ENCODE data around the gene MEP1B. TPM values are rescaled to one million over a fixed set of nuclear protein-coding genes. Genes with fewer than 3 reads are reported as not detected.

MEP1B gene
- polyA plus RNA-seq, 1 experiment: not detected

DNA sequence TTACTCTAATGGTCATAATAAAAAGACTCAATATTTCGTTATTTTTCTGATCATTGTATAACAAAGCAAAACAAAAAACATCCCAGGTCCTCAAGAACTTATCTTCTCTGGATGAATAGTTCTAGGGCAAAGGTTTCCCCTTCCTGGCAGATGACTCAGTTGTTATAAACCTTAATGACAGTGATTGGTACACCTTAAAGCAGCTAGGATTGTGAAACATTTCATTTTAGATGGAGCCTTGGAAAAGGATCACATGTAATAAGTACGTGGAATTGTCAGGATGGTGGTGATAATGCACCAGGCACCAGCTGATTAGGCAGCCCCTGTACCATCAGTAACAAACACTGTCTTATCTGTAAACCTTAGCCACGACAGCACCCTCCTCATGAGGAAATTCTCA lies 47.2 kb downstream of the MEP1B start:
- H3K36me3 ChIP-seq (ENCODE audit: control insufficient read depth, insufficient read depth, low read length): no peaks in the 10 kb centered on the region
- ChIA-PET POLR2A (no interaction called here), CTCF (interaction anchor here (1.5 kb wide), 1 partner anchor 13 kb away, joined by 5 read pairs; no protein-coding TSS in a partner anchor)
- TF ChIP-seq, protein P1, sequence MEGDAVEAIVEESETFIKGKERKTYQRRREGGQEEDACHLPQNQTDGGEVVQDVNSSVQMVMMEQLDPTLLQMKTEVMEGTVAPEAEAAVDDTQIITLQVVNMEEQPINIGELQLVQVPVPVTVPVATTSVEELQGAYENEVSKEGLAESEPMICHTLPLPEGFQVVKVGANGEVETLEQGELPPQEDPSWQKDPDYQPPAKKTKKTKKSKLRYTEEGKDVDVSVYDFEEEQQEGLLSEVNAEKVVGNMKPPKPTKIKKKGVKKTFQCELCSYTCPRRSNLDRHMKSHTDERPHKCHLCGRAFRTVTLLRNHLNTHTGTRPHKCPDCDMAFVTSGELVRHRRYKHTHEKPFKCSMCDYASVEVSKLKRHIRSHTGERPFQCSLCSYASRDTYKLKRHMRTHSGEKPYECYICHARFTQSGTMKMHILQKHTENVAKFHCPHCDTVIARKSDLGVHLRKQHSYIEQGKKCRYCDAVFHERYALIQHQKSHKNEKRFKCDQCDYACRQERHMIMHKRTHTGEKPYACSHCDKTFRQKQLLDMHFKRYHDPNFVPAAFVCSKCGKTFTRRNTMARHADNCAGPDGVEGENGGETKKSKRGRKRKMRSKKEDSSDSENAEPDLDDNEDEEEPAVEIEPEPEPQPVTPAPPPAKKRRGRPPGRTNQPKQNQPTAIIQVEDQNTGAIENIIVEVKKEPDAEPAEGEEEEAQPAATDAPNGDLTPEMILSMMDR (IDR thresholded peaks at IDR 0.05; ENCODE audit: insufficient read depth, low read depth, low read length): no peak
- no peaks in the 10 kb centered on the region for H3K27me3 ChIP-seq (ENCODE audit: control insufficient read depth, insufficient read depth, low read length)
- no peak for DNase-seq (ENCODE audit: low read depth)
- H3K4me3 ChIP-seq (ENCODE audit: low read depth, low read length): no peak overlapping the region

DNA sequence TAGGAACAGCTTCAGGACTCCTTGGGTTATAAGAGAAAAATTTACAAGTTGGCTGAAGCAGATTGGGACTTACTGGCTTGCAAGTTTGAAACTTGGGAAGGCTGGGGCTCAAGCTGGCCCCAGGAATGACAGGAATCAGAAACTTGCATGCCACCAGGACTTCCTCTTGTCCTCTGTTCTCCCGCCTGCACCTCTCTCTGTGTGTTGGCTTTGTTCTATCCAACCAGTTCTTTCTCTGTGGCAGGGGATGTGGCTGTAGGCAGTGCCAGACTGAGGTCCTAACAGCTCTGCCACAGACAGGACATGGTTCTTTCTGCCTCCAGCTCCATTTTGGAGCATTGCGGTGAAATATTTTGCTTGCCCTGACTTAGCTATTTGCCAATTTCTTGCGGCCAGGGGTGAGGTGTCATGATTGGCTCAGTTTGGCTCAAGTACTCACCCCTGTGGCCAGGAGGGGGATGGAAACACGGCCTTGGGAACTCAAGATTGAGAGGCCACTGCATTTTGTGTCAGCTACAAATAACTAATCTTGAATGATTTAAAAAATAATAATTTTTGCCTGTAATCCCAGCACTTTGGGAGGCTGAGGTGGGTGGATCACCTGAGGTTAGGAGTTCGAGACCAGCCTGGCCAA lies 48.9 kb downstream of the MEP1B start:
- no peak overlapping the region for H3K4me3 ChIP-seq (ENCODE audit: low read depth, low read length)
- ChIA-PET POLR2A (no interaction called here), CTCF (interaction anchor here (1.4 to 1.5 kb wide), 2 partner anchors 11 to 33 kb away, joined by 3 to 5 read pairs; no protein-coding TSS in a partner anchor)
- DNase-seq (ENCODE audit: low read depth): no peak
- TF ChIP-seq, protein P1 (IDR thresholded peaks at IDR 0.05; ENCODE audit: insufficient read depth, low read depth, low read length): no peak
- H3K36me3 ChIP-seq (ENCODE audit: control insufficient read depth, insufficient read depth, low read length): no peaks in the 10 kb centered on the region
- no peaks in the 10 kb centered on the region for H3K27me3 ChIP-seq (ENCODE audit: control insufficient read depth, insufficient read depth, low read length)

DNA sequence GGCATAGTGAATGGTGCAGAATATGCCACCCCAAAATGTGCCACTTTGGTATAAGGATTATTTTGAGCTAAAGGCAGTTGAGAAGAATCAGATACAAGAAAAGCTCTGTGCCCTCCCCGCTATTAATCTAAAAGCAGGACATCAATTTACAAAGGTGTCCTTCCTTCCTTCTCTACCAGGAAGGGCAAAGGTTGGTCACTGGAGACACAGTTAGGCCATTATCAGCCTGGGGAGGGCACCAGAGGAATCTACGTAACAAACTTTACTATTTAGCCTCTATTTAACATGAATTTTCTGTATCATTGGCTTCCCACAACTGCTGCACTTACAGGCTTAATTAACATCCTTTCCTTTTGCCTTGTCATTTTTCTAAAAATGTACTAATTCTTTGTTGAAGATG lies 52.6 kb downstream of the MEP1B start:
- ChIA-PET CTCF (interaction anchor here (0.9 kb wide), 1 partner anchor 130 kb away, joined by 3 read pairs; no protein-coding TSS in a partner anchor), POLR2A (no interaction called here)
- Histone ChIP-seq H3K36me3 (ENCODE audit: control insufficient read depth, insufficient read depth, low read length) (no peaks in the 10 kb centered on the region), H3K4me3 (ENCODE audit: low read depth, low read length) (no peak overlapping the region), H3K27me3 (ENCODE audit: control insufficient read depth, insufficient read depth, low read length) (no peaks in the 10 kb centered on the region)
- DNase-seq (ENCODE audit: low read depth): no peak
- TF ChIP-seq, protein P1 (IDR thresholded peaks at IDR 0.05; ENCODE audit: insufficient read depth, low read depth, low read length): no peak

DNA sequence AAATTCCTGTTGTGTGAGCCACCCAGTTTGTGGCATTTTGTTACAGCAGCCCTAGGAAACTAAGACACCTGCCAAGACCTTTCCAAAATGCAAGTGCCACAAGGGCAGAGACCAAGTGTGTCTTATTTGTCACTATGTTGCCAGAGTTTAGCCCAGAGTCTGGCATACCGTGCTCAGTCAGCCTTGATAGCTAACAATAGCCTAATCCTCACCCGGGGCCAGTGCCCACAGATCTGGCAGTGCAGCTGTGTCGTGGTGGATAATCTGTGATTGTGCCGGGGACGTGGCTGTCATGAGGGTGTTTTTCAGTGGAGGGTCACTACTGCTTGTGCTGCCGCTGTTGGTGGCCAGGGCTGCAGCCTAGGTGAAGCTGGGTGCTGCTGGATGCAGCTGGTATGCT lies 53.5 kb downstream of the MEP1B start:
- ChIA-PET CTCF (no interaction called here), POLR2A (no interaction called here)
- Histone ChIP-seq H3K36me3 (ENCODE audit: control insufficient read depth, insufficient read depth, low read length) (no peaks in the 10 kb centered on the region), H3K4me3 (ENCODE audit: low read depth, low read length) (no peak overlapping the region), H3K27me3 (ENCODE audit: control insufficient read depth, insufficient read depth, low read length) (no peaks in the 10 kb centered on the region)
- TF ChIP-seq, protein P1 (IDR thresholded peaks at IDR 0.05; ENCODE audit: insufficient read depth, low read depth, low read length): no peak
- DNase-seq (ENCODE audit: low read depth): no peak

DNA sequence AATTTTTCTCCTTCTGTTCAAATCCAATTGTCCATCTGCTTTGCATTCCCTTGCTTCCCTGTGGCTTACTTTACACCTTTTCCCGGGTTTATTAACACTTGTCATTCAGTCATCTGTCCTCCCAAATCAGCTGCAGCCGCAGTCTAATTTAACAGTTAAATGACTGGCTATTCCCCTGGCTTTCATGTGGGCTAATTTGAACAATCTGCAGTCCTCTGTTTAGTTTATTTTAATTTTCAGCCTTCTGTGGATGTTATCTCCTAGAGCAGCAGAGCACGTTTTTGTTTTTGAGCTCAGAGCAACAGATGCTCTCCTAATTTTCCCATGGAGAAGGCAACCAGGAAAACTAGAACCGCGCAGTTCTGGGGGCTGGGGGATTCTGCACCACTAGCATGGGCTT lies 55.0 kb downstream of the MEP1B start:
- Histone ChIP-seq H3K27me3 (ENCODE audit: control insufficient read depth, insufficient read depth, low read length) (no peaks in the 10 kb centered on the region), H3K4me3 (ENCODE audit: low read depth, low read length) (no peak overlapping the region), H3K36me3 (ENCODE audit: control insufficient read depth, insufficient read depth, low read length) (no peaks in the 10 kb centered on the region)
- ChIA-PET POLR2A (no interaction called here), CTCF (no interaction called here)
- TF ChIP-seq, protein P1 (IDR thresholded peaks at IDR 0.05; ENCODE audit: insufficient read depth, low read depth, low read length): no peak
- no peak for DNase-seq (ENCODE audit: low read depth)
